DMS114 treated with DMSO at 0.1 percent for 48 hours (cell line): ENCODE results near the gene TCEAL1.
A peak's percentile ranks its signal among the peaks of the same experiment; 100 is the strongest.
"Not testable (repeated sequence)": the region's sequence is repeated elsewhere in the genome, so short reads cannot be mapped to it uniquely, and the experiment has no call there.

Experiments used
- DNase-seq: peaks from one replicate; lab custom pipeline; 2025; ENCODE audit not compliant: unreplicated experiment; lab: John Stamatoyannopoulos, UW

Gene TCEAL1

GRCh38 chrX:103631145-103631544 lies 2.4 kb downstream of the TCEAL1 start:
- no peak for DNase-seq

GRCh38 chrX:103635436-103635835 lies 6.7 kb downstream of the TCEAL1 start:
- no peak for DNase-seq

- DNase-seq, result no peak
These were observed 9.0 kb downstream of the TCEAL1 start for GRCh38 chrX:103637604-103638338.

DNA sequence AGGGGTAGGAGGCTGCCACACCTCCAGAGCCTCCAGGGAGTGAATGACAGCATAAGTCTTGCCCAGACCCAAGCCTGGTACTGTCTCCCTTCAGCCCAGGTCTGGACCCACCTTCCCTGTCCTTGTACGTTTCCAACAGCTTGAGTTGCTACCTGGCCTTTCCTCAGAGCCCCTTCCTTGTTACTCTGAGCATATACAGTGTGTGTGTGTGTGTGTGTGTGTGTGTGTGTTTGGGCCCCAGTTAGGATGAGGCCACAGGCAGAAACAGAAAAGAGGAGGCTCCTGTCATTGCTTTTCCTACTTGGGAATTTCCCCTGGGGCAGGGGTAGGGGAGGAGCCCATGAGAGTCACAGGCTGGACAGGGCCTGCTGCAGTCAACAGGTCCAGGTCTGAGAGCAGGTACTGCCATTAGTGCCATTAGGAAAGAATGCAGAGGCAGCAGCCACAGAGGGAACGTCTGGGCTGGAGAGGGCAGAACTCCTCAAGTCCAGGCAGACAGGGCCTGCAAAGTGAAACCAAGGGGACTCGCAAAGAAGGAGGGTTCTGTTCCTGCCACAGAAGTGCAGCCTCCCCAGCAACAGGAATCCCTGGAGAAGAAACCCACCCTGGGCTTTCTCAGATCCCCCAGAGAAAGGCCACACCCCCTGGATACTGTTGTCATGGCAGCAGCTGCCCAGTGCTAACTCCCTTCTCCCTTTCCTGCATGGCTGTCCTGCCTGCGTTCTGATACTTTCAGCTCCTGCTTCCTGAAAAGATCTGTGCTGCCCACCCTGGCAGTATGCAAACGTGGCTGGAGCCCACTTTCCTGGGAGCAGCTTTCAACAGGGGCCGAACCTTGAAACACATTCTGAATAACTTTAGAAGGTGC lies 9.9 kb downstream of the TCEAL1 start:
- DNase-seq, result not testable (repeated sequence)

GRCh38 chrX:103640401-103641155 lies 11.8 kb downstream of the TCEAL1 start:
- no peak for DNase-seq

DNA sequence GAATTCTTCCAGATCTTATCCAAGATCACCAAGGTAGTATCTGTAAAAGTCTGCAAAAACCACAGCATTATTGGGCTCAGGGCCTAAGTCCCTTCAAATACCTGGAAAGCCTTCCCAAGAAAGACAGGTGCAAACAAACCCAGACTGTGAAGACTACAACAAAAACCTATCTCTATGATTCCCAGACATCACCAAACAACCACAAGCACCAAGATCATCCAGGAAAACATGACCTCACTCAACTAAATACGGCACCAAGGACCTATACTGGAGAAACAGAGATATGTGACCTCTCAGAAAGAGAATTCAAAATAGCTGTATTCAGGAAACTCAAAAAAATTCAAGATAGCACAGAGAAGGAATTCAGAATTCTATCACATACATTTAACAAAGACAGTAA lies 15.3 kb downstream of the TCEAL1 start:
- DNase-seq, result no peak

GRCh38 chrX:103647630-103648029 lies 18.9 kb downstream of the TCEAL1 start:
- DNase-seq, result no peak

- DNase-seq, result no peak
These were observed 22.5 kb downstream of the TCEAL1 start for GRCh38 chrX:103651151-103651773.

GRCh38 chrX:103655230-103656000 lies 26.6 kb downstream of the TCEAL1 start:
- DNase-seq, result not testable (repeated sequence)

DNA sequence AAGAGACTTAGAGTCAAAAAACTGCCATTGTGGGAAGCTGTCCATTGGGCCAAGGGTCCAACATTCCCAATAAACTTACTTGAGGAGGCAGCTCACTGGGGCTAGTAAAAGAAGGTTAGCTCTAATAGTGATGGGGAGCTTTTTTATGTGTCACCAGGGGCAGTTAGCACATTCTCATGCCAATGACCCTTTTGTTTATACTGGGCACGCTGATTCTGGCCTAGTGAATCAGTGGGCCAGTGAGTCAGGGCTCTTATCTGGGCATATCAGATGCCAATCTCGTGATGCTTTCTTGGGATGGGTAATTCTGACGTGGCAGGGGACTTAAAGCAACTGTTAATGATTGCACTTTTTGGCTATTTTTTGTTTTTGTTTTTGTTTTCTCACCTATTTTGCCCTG lies 27.8 kb downstream of the TCEAL1 start:
- DNase-seq, result no peak

DNA sequence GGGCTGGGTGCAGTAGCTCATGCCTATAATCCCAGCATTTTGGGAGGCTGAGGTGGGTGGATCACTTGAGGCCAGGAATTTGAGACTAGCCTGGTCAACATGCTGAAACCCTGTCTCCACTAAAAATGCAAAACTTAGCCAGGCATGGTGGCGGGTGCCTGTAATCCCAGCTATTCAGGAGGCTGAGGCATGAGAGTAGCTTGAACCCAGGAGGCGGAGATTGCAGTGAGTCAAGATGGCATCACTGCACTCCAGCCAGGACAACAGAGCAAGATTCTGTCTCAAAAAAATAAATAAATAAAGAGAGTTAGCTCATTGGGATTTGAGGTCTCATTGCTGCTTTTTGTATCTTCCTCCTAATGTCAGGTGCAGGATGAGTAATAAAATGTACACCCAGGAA lies 28.3 kb downstream of the TCEAL1 start:
- DNase-seq, result not testable (repeated sequence)

DNA sequence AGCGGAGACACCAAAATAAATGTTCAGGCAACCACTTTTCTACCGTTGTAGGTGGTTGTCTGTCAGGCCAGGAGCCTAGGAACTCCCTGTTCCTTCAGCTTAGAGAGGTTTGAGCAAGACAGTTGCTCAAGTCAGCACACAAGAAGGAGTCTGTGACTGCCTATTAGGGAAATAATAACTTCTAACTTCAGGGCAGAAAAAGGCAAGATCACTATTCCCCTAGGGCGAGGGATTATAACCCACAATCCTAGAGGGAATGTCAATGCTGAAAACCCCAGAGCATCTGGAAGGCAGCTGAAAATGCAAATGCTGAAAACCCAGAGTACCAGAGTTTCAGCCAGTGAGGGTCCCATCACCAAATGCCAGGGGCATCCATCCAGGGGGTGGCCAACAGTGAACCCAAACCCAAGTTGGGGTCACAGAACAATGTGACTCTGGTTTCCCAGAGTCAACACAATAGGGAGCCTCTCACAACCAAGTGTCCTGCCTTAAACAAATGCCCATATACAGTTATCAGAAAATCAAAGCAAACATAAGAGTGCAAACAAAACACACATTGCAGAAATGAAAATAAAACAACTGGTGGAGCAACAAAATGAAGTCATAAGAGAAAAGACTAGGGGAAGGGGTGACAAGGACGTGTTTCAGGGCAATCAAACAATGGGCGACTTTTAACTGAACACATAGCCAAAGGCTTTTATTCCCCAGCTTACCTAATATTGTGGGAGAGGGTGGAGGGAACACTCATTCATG lies 30.1 kb downstream of the TCEAL1 start:
- no peak for DNase-seq

DNA sequence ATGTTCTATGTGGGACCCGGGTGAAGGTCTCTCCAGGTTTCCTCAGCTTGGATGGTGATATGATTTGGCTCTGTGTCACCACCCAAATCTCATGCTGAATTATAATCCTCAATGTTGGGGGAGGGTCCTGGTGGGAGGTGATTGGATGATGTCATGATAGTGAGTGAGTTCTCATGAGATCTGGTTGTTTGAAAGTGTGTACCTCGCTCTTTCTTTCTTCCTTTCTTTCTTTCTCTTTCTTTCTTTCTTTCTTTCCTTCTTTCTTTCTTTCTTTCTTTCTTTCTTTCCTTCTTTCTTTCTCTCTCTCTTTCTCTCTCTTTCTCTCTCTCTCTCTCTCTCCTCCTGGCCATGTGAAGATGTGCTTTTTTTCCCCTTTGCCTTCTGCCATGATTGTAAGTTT lies 30.7 kb downstream of the TCEAL1 start:
- not testable (repeated sequence) for DNase-seq

DNA sequence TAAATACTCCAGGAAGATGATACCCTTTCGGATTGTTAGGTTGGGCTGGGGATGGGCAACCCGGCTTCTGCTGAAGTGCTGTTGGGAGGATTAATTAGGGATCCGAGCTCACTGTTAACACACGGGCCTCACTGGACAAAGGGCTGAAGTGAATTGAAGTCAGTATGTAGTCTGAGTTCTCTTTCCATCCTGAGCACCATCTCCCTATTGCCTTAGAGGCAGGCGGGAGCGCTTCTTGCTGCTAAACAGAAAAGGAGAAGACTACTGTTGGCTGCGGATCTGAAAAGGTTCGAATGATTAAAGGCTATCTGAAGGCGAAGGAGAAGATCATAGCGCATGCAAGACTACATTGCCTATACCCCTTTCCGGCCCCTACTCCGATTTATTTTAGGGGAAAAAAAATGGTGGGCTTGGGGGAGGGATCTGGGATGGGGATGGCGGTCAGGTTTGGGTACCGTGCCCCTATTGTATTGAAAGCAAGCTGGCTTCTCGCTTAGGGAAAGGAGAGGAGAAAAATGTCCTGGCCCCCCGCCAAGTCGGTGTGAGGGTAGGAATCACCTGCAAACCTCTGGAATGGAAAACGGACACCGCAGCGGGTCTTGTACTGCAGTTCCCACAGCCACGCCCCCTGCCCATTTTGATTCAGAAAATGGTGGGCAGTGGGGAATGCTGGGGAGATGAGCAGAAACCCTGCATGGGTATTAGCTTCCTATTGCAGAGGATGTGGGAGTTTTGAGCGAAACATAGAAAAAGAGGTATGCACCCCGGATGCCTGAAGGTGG lies 35.4 kb downstream of the TCEAL1 start:
- no peak for DNase-seq

GRCh38 chrX:103666202-103667107 lies 37.7 kb downstream of the TCEAL1 start:
- DNase-seq, result no peak

- no peak for DNase-seq
These were observed 41.0 kb downstream of the TCEAL1 start for GRCh38 chrX:103669745-103670144.

DNA sequence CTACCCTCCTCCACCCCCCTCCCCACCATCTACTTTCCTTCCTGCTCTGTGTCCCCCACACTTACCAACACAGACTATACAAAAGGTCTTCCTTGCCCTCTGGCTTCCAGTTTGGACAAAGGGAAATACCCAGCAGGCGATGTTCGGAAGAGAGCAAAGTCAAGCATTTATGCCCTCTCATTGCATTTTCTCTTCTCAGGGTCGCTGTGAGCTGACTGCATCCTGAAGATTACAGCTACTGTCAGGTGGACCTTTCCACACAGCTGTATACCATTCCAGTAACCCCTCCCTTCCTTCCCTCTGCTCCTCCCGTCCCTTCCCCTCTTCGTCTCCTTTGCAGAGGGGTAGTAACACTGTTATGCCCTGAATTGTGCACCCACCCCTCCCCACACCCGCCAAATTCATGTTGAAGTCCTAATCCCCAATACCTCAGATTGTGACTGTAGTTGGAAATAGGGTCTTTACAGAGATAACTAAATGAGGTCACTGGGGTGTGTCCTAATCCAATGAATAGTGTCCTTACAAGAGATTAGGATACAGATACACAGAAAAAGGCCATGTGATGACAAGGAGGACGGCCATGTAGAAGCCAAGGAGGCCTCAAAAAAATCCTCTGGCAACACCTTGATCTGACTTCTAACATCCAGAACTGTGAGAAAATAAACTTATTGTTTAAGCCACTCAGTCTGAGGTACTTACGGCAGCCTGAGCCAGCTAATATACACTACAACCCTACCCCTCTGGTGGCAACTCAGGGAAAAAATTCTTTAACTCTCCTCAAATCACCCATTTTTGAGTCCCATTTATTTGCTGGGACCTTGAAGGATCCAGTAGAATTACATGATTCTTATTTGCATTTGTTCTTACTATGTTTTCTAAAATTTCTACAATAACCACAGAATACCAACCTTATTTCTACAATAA lies 46.0 kb downstream of the TCEAL1 start:
- DNase-seq, result peak; percentile 28
